Hypothalamus (tissue), 51 donors: ENCODE data around the gene ANGPTL3.

Experiments
- DNase-seq, 51 donors: peaks; one replicate each; lab custom pipeline; 2025; lab: John Stamatoyannopoulos, UW

ANGPTL3 gene

GRCh38 chr1:62621907-62622306, 24.6 kb downstream of the ANGPTL3 start:
- DNase-seq = peak in 1 of 51 donors; percentile 10

- DNase-seq = no peak
These were observed 28.1 kb downstream of the ANGPTL3 start for GRCh38 chr1:62625415-62625814.

- no peak for DNase-seq
These were observed 31.2 kb downstream of the ANGPTL3 start for GRCh38 chr1:62628506-62628905.

- no peak for DNase-seq
These were observed 40.2 kb downstream of the ANGPTL3 start for GRCh38 chr1:62637392-62638105.

GRCh38 chr1:62643283-62643682, 46.0 kb downstream of the ANGPTL3 start:
- DNase-seq = no peak

GRCh38 chr1:62652387-62652786, 55.1 kb downstream of the ANGPTL3 start:
- DNase-seq = no peak

- no peak for DNase-seq
These were observed 57.4 kb downstream of the ANGPTL3 start for GRCh38 chr1:62654744-62655143.
